ENCODE results near the gene LRRC4C.

LRRC4C gene

DNA sequence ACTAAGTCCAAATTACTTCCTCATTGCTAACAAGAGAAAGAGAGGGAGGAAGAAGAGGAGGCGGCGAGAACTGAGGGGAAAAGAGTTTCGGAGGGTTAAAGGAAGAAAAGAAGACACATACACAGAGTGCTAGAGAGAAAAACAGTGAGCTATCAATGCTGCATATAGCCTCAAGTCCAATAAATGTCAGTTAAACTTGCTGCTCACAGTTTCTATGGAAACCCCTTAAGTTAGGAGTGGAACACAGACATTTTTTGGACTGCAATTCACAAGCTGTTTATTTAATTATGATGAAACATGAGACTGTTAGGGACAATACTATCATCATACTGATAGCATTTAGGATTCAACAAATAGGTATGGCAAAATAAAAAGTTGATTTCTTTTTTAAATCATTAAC lies 1320.4 kb downstream of the LRRC4C start:
- no peak for DNase-seq

- DNase-seq = no peak
Measured at GRCh38 chr11:40134820-40135570, 1324.5 kb downstream of the LRRC4C start.

- DNase-seq = no peak
Measured at GRCh38 chr11:40133498-40133897, 1326.0 kb downstream of the LRRC4C start.

DNA sequence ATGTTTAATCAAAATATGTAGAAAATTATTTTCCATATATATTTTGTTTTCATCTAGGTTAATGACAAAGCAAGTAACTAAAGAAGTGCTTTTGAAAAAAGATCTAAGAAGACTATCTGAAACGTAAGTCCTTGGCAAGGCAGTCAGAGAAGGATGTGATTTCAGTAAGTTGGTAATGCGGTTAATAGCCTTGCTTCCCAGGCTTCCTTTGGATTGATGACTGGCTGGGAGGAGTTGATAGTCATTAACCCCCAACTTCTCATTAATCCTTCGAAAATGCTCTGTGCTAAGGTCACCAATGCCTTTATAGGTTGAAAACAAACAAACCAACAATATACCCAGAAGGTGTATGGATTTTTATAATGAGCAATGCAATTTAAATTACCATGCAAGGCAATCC lies 1326.5 kb downstream of the LRRC4C start:
- no peak for DNase-seq

DNA sequence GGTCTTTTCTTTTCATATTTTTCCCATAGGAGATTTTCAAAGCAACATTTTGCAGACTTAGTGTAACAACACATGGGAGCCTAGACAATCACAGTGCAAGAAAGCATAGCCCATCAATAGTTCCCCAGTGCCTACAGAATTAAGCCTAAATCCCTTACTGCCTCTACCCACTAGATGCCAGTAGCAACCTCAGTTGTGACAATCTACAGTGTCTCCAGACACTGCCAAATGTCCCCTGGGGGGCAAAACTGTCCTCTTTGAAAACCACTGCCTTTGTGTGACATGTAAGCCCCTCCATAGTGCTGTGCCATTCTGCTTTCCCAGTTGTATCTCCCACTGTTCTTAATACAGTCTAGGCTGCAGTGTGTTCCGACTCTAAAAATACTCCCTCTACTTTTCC lies 1329.0 kb downstream of the LRRC4C start:
- DNase-seq = no peak

DNA sequence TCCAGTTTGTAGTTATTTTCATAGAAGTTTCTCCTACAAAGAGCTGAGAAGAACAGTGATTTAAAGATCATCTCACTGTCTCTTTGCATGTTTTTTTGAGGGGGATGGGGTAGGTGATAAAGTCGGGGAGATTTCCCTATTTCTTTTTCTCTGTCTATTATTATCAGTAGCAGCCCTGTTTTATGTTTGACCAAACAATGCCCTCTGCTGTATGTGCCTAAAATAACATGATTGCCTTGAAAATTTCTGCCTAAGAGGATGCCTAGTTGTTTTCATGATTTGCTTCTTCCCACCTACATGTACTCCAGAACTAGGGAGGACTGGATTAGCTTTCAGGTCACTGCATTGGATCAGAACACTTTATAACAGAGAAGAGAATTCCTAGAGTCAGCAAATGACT lies 1330.2 kb downstream of the LRRC4C start:
- no peak for DNase-seq

DNA sequence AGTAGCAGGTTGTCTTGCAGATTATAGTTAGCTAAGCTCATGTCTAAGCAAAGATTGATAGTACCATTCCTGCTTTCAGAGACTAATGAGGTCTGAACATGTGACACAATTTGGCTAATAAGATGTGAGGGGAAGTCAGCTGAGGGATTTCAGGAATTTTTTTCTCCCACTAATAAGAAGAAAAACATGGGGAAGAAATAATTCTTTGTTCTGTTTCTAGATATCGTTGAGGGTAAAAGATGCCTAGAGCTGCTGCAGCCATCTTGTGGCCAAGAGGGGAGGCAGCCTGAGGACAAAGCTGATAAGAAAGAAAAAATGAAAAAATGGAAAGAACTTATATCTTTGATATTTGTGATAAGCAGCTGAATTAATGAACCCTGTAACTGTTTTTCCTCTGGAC lies 1334.4 kb downstream of the LRRC4C start:
- DNase-seq = no peak

GRCh38 chr11:40119661-40120060 lies 1339.8 kb downstream of the LRRC4C start:
- no peak for DNase-seq

- DNase-seq = no peak
Measured at GRCh38 chr11:40118780-40119179, 1340.7 kb downstream of the LRRC4C start.

GRCh38 chr11:40118026-40118425 lies 1341.4 kb downstream of the LRRC4C start:
- no peak for DNase-seq

DNA sequence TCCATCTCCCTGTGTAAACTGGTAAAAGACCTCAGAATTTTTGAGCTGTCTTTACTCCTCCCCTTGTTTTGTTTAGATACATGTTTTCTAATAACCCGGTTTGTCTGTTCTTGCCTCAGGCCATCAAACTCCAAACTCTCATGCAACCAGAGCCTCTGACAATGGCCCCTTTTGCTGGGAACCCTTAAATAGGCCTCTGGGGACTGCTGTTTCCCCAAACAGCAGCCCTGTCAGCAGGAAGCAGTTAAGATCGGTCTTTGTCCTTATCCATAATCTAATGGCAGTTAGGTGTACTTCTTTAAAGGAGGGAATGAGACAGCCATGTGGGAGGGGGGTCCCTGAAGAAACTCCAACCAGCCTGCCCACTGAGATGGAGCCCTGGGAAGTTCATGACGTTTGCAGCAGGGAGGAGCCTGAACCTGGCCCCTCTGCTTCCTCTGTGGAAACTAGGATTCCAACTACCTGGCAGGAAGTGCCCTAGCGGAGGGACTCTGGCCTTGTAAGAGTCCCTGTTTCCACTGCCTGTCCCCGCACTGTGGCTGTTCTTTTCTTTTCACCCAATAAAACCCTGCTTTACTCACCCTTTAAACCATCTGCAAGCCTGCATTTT lies 1354.4 kb downstream of the LRRC4C start:
- no peak for DNase-seq

DNA sequence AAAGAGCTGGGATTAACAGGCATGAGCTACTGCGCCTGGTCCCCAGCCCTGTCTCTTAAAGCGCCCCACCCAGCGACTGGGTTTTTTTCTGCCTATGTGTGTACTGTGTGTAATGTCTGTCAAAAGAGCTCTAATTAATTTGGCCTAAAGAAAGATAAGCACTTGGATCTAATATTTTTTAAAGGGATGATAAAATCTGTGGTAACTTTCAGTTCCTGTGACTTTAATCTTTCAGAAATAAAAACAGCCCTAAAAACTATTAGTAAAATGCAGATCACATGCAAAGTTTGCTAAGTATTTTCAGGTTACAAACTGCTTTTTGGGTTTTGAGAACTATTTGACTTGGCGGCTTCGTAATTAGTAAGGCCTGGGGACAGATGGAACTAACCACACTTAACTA lies 1358.7 kb downstream of the LRRC4C start:
- DNase-seq = no peak

DNA sequence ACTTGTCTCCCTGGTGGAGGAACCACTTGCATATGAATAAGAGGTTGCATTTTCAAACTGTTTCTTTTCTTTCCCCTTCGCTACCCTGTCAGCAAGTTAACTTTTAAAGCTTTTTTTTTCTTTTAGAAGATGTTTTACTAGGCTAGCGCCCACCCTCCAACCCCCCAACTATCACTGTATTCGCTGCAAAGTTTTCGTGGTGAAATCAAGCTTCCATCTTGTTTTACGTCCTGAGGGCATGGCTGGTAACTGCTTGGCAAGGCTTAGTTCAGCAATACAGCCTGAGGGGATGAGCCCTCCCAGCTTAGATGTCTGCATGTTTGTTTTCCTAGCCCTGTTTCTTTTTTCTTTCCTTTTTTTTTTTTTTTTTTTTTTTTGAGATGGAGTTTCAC lies 1359.3 kb downstream of the LRRC4C start:
- no peak for DNase-seq

DNA sequence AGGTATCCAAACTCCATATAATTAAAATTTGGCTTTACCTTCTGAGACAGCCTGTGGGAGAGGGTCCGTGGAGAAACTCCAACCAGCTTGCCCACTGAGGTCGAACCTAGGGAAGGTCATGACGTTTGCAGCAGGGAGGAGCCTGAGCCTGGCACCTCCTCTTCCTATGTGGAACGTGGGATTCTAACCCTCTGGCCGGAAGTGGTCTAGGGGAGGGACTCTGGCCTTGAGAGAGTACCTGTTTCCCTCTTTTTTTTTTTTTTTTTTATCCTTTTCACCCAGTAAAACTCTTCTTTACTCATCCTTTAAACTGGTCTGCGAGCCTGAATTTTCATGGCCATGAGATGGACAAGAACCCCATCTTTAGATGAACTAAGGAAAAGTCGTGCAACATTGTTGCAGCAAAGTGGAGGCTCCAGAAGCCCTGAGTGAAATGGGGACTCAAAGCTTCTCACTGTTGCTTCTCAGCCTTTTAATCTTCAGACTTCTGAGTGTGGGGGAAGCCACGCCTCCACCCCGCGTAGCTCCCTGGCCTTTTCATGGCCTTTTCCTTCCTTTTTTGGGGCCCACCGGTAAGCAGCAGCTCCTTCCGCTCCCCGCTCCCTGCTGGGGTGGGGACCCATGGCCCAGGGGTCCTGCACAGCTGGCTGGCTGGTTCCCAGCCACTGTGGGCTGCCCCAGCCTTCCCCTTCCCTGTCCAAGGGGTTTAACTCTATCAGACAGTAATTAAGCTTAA lies 1359.9 kb downstream of the LRRC4C start:
- DNase-seq = no peak

- DNase-seq = no peak
Measured at GRCh38 chr11:40095446-40095845, 1364.0 kb downstream of the LRRC4C start.

DNA sequence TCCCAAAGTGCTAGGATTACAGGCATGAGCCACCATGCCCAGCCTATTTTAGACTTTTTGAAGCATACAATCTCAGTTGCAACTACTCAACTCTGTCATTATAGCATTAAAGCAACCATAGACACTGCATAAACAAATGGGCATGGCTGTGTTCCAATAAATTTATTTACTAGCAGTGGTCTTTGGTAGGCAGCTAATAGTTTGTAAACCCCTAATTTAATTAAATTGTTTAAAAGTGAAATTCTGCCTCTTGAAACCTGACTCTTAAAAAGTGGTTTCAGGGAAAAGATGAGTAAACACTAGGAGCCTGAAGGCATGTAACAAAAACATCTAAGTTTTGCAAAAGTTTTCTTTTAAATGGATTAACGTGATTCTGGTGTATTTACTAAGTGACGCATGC lies 1364.5 kb downstream of the LRRC4C start:
- DNase-seq = no peak

DNA sequence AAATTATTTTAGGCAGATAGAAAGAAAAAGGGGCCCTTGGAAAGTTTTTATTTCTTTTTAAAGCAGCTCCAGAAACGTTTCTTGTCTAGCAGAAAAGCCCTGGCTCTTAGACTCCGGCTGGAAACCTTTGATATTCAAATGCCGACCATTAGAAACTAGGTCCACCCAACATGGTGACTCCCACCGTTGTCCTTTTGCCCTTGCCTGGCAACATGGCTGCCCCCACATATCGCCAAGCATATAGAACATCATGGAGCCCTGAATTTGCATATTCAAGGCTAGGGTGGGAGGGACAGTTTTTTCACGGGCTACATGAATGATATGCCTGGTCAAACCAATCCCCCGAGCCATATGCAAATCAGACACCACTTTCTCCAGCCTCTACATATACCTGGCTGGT lies 1379.0 kb downstream of the LRRC4C start:
- DNase-seq = no peak
